ENCODE measurements around the gene PRSS57. TPM values are rescaled to one million over a fixed set of nuclear protein-coding genes. Genes with fewer than 3 reads are reported as not detected.

Gene PRSS57
- total and polyA plus RNA-seq, 2 of the 8 experiments (the other 6 are each of a cell fraction or from before 2014, with no cell fraction given), result not detected

- TF ChIP-seq ATF3 (IDR thresholded peaks at IDR 0.05; ENCODE audit: insufficient read depth, low read depth, low read length), result no peak
- TF ChIP-seq CTBP2 (IDR thresholded peaks at IDR 0.05; ENCODE audit: borderline replicate concordance, insufficient read depth, insufficient read length, low read length), result no peak
- no peak for TF ChIP-seq SAP30 (IDR thresholded peaks at IDR 0.05; ENCODE audit: insufficient read depth, insufficient replicate concordance, low read length)
- no peak for TF ChIP-seq SRF (IDR thresholded peaks at IDR 0.05; ENCODE audit: low read depth, low read length)
These were observed 50.9 kb downstream of the PRSS57 start (continued) for GRCh38 chr19:644363-644762.

Measured in H1 (cell line).